Stimulated activated CD4-positive, alpha-beta T cell treated with anti-CD3 and anti-CD28 coated beads, Interleukin-15, amount 100 ng/mL, for 1 hour (primary cell): ENCODE data around the gene TSR1.

Source experiments
- DNase-seq, 2 donors: peaks; one replicate each; pipeline ENCODE4 v3.0.0-alpha.2; 2020; ENCODE audit warnings: low read depth in 1 of 2, low spot score in 1 of 2

TSR1 gene

GRCh38 chr17:2369551-2370210 is 33.4 kb upstream of the TSR1 start:
- DNase-seq, result no peak

DNA sequence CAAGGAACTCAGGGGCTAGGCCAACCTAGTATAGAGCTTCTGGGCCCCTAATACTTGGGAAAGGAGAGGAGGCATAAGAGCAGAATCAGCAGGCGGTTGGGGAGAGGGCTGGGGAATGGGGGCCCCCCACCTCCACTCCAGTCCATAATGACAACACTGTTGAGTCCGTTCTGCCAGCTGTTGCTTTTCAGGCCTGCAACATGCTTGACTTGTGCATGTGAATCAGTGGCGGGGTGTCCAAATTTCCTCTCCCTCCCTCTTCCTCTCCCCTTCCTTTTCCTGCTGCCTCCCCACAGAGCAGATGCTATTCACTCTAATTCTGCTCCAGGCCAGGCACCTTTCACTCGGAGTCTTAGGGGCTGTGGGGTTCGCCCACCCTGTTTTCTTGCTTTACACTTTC is 32.8 kb upstream of the TSR1 start:
- DNase-seq, result no peak

DNA sequence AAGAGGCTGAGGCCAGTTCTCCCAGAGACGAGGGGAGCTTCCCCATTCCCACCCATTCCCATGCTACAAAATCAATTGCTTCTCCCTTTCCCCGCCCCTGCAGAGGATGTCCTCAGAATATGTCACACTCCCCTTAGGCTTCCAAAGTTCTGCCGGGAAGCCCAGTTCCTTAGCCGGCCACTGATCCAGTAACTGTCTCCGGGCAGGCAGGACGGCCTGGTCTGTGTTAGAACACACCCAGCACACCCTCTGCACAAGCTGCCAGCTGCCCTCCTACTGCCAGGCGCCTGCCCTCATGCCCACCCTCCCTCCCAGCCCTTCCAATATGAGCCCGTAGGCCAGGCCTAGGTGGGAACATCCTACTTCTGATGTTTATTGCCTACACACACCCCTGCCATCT is 32.1 kb upstream of the TSR1 start:
- DNase-seq, result no peak

DNA sequence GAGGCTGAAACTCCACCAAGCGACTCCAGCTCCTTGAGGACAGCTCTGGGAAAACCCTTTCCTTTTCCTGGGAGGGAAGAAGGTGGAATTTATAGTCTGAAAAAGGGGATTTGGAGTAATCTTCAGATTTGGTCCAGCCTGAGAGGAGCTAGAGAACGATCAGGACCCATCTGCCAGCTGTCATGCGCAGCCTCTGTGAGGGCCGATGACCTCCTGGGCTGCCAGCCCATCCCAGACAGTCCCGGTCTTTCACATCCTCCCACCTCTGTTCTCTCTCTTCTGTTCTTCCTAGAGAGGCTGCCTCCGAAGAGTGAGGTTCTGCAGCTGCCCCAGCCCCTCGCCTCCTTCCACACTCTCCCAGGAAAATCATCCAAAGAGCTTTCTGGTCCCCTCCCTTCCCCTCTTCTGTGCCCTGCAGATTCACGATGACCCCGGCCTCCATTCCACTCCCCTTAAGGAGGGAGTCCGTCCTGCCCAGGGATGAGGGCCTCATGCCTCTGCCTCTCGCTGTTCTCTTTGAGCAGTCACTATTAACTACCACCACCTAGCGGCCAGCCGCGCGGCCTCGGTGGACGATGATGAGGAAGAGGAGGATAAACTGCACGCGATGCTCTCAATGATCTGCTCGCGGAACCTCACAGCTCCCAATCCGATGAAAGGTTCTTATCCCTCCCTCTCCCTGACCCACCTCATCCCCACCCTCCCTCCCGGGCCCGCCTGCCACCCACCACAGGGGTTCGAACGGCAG is 30.7 kb upstream of the TSR1 start:
- DNase-seq, result no peak

DNA sequence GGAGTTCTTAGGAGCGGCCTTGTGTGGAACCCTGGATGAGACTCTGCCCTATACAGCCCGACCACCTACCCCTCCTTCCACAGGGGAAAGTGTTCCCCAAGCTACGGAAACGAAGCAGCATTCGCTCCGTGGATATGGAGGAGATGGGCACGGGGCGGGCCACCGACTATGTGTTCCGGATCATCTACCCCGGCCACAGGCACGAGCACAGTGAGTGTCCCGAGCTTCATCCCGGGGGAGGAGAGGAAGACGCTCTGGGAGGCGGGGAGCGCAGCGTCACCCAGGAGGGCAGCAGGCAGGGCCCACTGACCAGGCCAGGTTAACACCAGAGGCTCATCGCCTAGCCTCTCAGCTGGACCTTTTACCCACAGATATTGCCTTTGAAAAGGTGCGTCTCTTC is 28.9 kb upstream of the TSR1 start:
- DNase-seq, result no peak

DNA sequence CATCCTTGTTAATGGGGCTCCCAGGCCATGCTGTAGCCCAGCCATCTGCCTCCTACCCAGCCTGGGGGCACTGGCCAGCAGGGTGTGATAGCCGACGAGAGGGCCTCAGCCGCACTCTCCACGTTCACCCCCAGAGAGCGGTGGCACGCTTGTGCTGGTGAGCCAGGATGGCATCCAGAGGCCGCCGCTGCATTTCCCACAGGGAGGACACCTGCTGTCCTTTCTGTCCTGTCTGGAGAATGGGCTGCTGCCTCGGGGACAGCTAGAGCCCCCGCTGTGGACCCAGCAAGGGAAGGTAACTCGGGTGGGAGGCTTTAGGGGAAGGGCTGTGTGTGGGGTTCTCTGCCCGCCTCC is 28.5 kb upstream of the TSR1 start:
- no peak for DNase-seq

GRCh38 chr17:2363851-2364762 is 27.9 kb upstream of the TSR1 start:
- DNase-seq, result no peak

DNA sequence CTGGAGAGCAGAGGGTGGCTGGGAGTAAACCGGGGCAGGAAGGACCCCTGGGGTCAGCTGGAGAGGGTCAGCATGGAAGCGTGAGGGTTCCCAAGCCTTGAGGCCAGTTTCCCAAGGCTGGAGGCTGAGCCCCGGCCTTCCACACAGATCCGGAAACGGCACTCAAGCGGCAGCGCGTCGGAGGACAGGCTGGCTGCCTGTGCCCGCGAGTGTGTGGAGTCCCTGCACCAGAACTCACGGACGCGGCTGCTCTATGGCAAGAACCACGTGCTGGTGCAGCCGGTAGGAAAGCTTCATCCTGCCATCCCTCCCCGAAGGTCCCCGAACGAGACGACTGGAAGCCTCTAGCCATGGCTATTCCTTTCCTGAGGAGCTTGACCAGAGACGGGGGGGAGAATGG is 27.1 kb upstream of the TSR1 start:
- no peak for DNase-seq

DNA sequence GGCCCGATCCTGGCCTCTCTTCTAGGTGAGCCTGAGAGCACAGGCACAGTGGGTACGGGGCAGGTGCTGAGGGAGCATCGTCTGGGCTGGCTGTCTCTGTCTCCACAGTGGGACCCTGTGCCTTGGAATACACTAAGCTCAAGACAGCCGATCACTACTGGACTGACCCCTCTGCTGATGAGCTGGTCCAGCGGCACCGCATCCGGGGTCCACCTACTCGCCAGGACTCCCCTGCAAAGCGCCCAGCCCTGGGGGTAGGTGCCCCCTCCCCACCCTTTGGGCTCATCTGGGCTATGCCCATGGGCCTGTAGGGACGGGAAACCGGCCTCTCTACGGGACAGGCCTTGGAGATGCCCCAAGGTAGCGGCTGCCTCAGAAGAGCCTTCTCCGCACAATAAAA is 26.6 kb upstream of the TSR1 start:
- no peak for DNase-seq

DNA sequence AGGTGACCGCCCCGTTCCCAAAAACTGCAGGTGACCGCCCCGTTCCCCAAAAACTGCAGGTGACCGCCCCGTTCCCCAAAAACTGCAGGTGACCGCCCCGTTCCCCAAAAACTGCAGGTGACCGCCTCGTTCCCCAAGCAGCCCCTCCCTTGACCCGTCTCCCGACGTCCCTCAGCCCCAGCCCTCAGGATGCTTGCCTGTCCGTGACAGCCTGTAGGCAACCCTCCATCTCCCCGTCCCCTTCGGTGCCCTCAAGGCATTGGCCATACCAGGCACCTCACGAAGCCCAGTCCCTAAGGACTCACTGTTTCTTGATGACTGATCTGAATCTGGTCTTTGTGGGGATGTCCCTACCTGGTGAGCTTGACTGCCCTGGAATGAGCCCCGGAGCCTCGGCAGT is 26.2 kb upstream of the TSR1 start:
- no peak for DNase-seq

DNA sequence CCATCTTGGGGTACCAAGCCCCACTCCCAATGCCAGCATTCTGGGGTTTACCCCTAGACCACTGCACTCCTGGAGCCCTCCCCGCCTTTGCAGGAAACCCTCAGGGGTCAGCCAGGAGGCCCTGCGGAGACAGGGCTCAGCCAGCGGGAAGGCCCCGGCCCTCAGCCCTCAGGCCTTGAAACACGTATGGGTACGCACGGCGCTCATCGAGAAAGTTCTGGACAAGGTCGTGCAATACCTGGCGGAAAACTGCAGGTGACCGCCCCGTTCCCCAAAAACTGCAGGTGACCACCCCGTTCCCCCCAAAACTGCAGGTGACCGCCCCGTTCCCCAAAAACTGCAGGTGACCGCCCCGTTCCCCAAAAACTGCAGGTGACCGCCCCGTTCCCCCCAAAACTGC is 25.8 kb upstream of the TSR1 start:
- DNase-seq, result no peak

GRCh38 chr17:2361010-2361760 is 24.9 kb upstream of the TSR1 start:
- no peak for DNase-seq

- DNase-seq, result no peak
These were observed 21.7 kb upstream of the TSR1 start for GRCh38 chr17:2357931-2358434.

- DNase-seq, result no peak
These were observed 21.0 kb upstream of the TSR1 start for GRCh38 chr17:2357237-2357636.

DNA sequence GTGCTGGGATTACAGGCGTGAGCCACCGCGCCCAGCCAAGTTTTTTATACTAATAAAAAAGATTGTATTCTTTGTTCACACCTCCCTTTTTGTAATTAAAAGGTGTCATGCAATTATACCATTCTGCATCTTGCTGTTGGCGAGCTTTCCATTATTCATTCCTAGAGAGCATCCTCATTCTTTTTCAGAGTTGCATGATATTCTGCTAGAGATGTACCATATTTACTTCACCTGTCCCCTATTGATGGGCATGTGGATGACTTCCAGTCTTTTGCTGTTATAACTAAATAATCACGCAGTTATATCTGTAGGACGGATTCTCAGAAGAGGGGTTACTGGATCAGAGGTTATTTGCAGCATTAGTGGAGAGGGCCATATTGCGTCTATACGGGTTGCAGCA is 18.1 kb upstream of the TSR1 start:
- DNase-seq, result no peak

DNA sequence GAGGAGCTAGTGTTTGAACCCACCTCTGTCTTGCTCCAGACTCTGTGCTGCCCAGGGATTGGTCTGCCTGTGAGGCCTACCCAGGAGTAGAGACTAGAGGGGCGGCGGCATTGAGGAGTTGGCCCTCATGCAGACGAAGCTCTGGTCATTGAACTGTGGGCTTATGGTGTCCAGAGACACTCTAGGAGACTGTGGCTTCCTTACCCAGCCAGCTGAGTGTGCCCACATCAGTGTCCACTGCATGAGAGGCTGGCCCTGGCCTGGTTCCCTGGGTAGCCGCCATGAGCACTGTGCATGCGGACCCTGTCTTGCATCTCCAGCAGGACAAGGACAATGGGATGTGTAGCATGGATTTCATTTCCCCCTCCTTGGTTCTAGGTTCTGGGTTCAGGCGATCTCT is 15.0 kb upstream of the TSR1 start:
- no peak for DNase-seq

DNA sequence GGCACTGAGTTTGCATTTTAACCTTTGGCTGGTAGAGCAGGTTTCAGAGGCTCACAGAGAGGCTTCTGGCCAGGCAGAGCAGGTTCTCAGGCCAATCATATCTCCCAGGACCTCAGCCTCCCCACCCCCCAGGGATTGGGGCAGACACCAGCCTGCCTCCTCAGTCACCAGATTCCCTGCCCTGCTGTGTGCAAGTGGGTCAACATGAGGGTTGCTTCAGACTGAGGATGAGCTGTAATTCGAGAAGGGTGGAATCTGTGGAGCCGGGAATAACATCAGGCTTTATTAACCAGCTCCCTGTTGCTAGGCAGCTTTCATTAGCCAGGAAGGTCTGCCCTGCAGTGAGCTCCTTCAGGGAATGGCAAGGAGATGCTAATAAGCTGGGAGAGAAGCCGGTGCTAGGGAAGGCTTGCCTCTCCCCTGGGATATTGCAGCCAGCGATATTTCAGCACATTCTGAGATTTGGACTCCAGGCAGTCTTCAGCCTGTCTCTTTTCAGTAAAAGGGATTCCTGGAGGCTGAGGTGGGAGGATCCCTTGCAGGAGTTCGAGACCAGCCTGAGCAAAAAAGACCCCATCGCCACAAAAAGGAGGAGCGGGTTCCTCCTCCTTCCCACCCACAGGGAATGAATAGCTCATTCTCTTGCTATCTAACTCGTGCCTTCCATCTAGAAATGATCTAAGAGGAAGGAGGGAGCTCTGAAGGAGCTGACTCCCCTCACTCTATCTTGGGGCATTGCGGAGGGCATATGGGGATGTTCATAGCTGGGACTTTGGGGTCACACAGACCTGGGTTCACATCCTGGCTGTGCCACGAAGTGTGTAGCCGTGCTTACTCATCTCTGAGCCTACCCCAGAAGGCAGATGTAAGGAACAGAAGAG is 11.8 kb upstream of the TSR1 start:
- no peak for DNase-seq

DNA sequence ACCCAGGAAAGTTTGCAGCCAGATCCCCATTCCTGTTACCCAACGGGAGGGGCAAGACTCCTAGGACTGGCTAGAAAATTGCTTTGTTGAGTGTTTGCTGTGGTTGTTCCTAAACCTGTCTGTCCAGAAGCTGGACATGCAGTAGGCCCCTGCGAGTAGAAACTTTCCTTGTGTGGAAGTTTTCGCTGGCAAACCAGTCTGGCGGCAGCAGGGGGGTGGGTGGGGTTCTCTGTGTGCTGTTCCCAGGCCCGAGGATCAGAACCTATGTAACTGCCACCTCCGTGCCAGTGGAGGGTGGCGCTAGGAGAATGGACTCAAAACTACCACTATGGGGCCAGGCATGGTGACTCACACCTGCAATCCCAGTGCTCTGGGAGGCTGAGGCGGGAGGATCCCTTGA is 10.2 kb upstream of the TSR1 start:
- no peak for DNase-seq

DNA sequence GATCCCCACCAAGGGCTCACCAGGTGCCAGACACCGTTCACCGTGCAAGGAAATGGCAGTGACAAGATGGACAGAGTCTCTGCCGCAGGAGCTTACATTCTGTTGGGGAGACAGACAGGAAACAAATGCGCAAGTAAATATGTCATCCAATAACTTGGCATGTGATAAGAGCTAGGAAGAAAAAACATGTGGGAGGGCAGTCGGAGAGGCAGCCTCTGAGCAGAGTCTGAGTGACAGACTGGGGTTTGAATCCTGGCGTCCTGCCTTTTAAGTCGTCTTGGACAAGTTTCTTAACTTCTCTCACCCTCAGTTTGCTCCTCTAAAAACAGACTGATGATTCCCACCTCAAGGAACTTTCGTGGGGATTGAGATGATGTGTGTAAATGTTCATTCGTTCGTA is 8.3 kb upstream of the TSR1 start:
- DNase-seq, result no peak

GRCh38 chr17:2343421-2343820 is 7.2 kb upstream of the TSR1 start:
- no peak for DNase-seq
